HG02588 (cell line): Measurements from ENCODE around the gene ZSCAN18.

Source experiments
- ATAC-seq: cut with Tn5 transposase; IDR thresholded peaks from one replicate; pipeline ENCODE4 v1.9.1; 2021; ENCODE audit warnings: mild to moderate bottlenecking, moderate library complexity; ENCODE audit not compliant: unreplicated experiment

The ZSCAN18 gene

GRCh38 chr19:58088521-58089052, 9.4 kb downstream of the ZSCAN18 start:
- ATAC-seq, result no peak

DNA sequence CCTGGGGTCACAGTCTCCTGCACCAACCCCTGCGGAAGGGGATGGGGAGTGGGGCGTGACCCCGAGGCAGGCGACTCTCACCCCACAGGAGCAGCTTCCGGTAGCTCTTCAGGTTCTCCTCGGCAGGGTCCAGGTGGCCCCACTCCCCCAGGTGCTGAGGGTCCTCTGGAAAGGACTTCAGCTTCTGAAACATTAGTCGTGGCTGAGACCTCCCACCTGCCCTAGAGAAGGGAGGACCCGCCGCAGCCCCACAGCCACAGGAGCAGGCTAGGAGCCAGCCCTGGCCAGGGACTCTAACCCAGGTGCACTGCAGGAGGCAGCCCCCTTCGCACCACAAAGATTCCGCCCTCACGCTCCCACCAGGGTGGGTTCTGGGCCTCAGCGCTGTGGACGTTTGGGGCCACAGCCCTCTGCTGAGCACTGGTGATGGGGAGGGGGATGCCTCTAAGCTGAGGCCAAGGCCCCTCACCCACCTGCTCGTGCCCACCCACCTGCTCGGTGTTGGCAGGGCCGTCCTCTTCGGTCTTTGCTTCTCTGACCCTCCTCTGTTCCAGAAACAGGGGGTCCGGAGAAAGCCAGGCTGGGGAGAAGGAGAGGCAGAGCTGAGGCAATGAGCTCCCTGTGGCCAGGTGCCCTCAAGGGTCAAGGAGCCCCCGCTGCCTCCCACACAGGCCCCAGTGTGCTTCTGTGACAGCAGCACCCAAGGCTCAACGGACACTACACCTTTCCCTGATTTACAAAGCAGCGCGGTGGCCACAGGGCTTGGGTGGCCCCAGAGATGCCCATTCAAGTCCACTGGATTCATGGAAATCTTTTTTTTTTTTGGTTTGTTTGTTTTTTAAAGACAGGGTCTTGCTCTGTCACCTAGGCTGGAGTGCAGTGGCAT, 11.0 kb downstream of the ZSCAN18 start:
- ATAC-seq, result no peak

GRCh38 chr19:58085348-58085875, 12.6 kb downstream of the ZSCAN18 start:
- ATAC-seq, result no peak

- ATAC-seq, result no peak
Observed at GRCh38 chr19:58084596-58085347, 13.3 kb downstream of the ZSCAN18 start.

DNA sequence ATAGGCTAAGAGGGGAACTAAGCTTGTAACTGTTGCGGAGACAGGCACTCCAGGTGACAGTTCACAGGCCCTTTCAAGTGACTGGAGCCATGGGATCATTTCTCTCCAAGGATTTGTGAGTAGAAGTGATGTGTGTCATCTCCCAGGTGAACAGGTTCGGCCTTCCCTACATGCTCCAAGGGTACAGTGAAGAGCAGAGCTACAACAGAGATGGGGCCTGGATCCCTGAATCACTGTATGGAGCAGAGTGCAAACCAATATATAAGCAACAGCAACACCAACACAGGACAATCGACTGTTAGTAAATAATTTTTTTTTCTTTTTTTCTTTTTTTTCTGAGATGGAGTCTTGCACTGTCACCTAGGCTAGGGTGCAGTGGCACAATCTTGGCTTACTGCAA, 15.0 kb downstream of the ZSCAN18 start:
- no peak for ATAC-seq

- ATAC-seq, result no peak
Observed at GRCh38 chr19:58079792-58080191, 18.2 kb downstream of the ZSCAN18 start.

- no peak for ATAC-seq
Observed at GRCh38 chr19:58067240-58067912, 30.7 kb downstream of the ZSCAN18 start.

- no peak for ATAC-seq
Observed at GRCh38 chr19:58063712-58064111, 34.3 kb downstream of the ZSCAN18 start.

- no peak for ATAC-seq
Observed at GRCh38 chr19:58060231-58060630, 37.8 kb downstream of the ZSCAN18 start.

DNA sequence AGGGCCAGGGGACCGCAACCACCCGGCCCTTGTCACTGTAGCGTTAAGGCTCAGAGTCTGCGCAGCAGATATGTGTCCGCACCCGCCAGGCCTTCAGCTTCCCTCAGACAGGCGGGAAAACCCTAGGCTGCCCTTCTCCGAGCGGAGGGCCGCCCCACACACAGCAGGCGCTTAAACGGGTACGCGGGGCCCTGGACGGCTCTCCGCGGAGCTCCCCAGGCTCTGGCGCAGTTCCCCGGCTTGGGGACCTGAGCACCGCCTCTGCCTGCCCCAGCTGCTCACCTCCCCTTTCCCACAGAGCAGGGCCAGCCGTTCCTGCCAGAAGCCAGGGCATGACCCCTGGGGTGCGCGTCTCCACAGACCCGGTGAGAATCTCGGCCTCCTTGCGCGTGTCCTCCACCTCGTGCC, 38.4 kb downstream of the ZSCAN18 start:
- ATAC-seq, result no peak

GRCh38 chr19:58059003-58059670, 38.9 kb downstream of the ZSCAN18 start, which contains the start of gene ZNF135:
Gene ZNF135 (plus strand): TSS chr19:58059282. CDS start chr19:58060003, 721 bp downstream.
- no peak for ATAC-seq

DNA sequence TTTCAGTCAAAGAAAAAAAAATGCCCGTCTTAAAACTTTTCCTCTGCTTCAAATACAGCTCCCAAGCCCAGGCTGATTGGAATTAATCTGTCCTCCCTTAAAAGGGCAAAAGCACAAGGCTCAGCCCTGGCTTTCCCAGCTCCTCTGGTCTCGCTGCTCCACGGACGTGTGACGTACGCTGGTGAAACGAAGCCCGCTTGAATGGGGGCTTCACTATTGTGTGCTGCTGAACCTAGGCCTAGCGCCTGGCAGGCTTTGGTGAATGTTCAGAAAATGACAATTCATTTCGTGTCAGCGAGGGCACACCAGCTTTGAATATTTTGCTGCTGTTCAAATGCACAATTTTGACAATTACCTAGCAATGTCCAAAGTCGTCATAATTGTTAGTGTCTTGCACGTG, 39.6 kb downstream of the ZSCAN18 start:
- ATAC-seq, result no peak

- no peak for ATAC-seq
Observed at GRCh38 chr19:58056861-58057260, 41.2 kb downstream of the ZSCAN18 start.

DNA sequence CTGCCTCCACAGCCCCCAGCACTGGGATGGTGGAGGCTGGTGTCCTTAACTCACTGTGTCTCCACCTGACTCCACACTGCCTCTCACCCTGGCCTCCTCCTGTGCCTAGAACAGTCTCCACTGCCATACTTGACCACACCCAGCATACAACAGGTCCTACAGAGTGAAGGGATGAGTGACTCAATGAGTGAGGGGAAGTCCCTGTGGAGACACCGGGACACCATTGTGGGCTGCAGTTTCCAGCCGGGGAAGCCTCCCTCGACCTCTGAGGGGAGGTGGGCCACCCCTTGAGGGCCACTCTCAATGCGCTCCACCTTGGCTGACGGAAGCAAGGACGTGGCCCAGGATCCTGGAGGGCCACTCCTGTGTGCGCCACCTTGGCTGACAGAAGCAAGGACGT, 41.8 kb downstream of the ZSCAN18 start:
- no peak for ATAC-seq

GRCh38 chr19:58054901-58055874, 42.8 kb downstream of the ZSCAN18 start:
- no peak for ATAC-seq

- no peak for ATAC-seq
Observed at GRCh38 chr19:58053480-58054156, 44.4 kb downstream of the ZSCAN18 start.

DNA sequence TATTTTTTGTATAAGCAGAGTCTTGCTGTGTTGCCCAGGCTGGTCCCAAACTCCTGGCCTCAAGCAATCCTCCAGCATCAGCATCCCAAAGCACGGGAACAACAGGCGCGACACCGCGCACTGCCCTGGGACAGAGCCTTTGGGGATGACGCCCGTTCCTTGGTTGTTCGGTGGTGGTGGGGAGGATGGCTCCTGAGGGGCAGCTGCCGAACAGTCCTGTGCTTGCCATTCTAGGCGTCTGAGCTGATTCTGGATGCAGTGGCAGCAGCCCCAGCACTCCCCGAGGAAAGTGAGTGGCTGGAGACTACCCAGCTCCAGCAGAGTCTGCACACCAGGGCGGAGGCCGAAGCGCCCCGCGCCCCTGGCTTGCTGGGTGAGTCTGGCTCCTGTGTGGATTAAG, 45.8 kb downstream of the ZSCAN18 start:
- ATAC-seq, result no peak

- ATAC-seq, result no peak
Observed at GRCh38 chr19:58047672-58048071, 50.4 kb downstream of the ZSCAN18 start.

DNA sequence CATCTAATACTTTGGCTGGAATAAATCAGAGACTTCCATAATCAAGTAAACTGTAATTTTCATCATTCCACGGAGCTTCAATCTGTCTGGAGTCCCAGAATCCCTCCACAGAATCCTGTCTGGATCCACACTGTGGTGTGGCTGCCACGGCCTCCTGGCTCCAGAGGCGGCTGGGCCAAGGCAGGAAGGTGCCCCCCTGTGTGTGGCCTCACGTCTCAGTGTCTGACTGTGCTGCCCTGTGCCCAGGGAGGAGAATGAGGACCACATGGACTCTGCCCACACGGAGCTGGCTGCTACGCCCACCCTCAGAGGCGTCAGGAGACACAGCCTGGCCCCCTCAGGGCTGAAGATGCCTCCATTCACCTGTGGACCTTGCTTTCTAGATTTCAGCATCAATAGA, 51.2 kb downstream of the ZSCAN18 start:
- no peak for ATAC-seq
